Neural progenitor cell (in vitro differentiated cells): ENCODE measurements around the gene BCAS1.

ENCODE experiments used
- CTCF ChIP-seq: fragments of 200-600 bp; sonication (generic); IDR thresholded peaks from 2 replicates; pipeline ENCODE4 v1.5.1; 2017; ENCODE audit warnings: antibody characterized with exemption, mild to moderate bottlenecking
- EZH2phosphoT487 ChIP-seq: fragments of 200-600 bp; sonication (generic); IDR thresholded peaks from 2 replicates; pipeline ENCODE4 v1.6.1; 2017; ENCODE audit warnings: antibody characterized with exemption

DNA sequence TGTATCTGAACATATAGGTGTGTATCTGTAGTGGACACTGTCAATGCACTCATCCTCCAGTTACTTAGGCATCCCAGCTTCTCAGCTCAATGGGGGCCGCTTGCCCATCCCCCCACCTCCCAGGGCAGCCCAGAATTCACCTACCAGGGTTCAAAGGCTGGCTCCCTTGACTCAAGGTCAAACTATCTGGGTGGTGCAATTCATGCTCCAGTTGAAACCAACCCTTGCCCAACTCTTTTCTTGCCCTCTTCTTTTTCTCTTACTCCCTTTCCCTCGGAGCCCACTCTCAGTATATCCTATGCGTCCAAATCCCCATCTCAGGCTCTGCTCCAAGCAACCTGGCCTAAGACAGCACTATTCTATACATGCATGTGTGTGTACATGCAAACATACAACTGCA, 127.4 kb downstream of the BCAS1 start:
- TF ChIP-seq CTCF (no peak), EZH2phosphoT487 (no peak)
